Cardiac muscle cell (in vitro differentiated cells and primary cell): ENCODE measurements around the gene SLC35F3. TPM values are rescaled to one million over a fixed set of nuclear protein-coding genes. Genes with fewer than 3 reads are reported as not detected.

Experiments
- DNase-seq, 2 donors: peaks; one replicate each; pipeline versions ENCODE4 v3.0.0 to v3.0.0-alpha.2; 2010 to 2017; ENCODE audit warnings: low read depth in 1 of 2, low spot score in 1 of 2
- H3K27ac ChIP-seq: fragments of 200-600 bp; sonication (generic); 2 replicates; pipeline ENCODE4 v1.5.1; 2016
- H3K27me3 ChIP-seq: fragments of 200-600 bp; sonication (generic); 2 replicates; pipeline ENCODE4 v1.6.0; 2016; ENCODE audit warnings: control low read depth
- H3K36me3 ChIP-seq: fragments of 200-600 bp; sonication (generic); 2 replicates; pipeline ENCODE4 v1.5.1; 2016; ENCODE audit warnings: control low read depth
- H3K4me1 ChIP-seq: fragments of 200-600 bp; sonication (generic); 2 replicates; pipeline ENCODE4 v1.8.1; 2017; ENCODE audit warnings: low read depth, mild to moderate bottlenecking, mixed run types
- H3K4me3 ChIP-seq: fragments of 200-600 bp; sonication (generic); 2 replicates; pipeline ENCODE4 v1.5.1; 2016; ENCODE audit warnings: mild to moderate bottlenecking
- H3K9me3 ChIP-seq: fragments of 200-600 bp; sonication (generic); 2 replicates; pipeline ENCODE4 v1.5.1; 2017; ENCODE audit warnings: low read depth, mild to moderate bottlenecking, control low read depth
- CTCF ChIP-seq: IDR thresholded peaks from 2 replicates; pipeline ENCODE4 v1.5.1; 2012; ENCODE audit warnings: low read depth, mild to moderate bottlenecking, low read length
- polyA plus RNA-seq: library from polyadenylated mRNA; unstranded; fragments of >200 nt; fragmentation: Nextera tagmentation; extraction: Ambion mirVana; gene quantifications from 2 replicates; pipeline ENCODE4 v1.2.1, GENCODE V29; 2016
- total RNA-seq: library from RNA; depleted of rRNA; stranded (reverse); fragments of >200 nt; gene quantifications from 2 replicates; pipeline ENCODE4 v1.2.3, GENCODE V29; 2016

SLC35F3 gene
- total and polyA plus RNA-seq, 2 experiments from 2014 or later: 0.98 to 2.0 TPM

GRCh38 chr1:234325878-234326496, 421.5 kb downstream of the SLC35F3 start:
- H3K9me3 ChIP-seq: no peaks in the 10 kb centered on the region
- H3K27ac ChIP-seq: no peak overlapping the region
- no peak overlapping the region for H3K4me3 ChIP-seq
- H3K4me1 ChIP-seq: no peaks in the 10 kb centered on the region
- DNase-seq: no peak
- H3K36me3 ChIP-seq: no peaks in the 10 kb centered on the region
- no peak for TF ChIP-seq CTCF
- peaks cover 30% of the 10 kb centered on the region for H3K27me3 ChIP-seq

GRCh38 chr1:234326497-234327366, 422.3 kb downstream of the SLC35F3 start:
- Histone ChIP-seq H3K4me1 (no peaks in the 10 kb centered on the region), H3K4me3 (no peak overlapping the region), H3K27ac (no peak overlapping the region), H3K9me3 (no peaks in the 10 kb centered on the region), H3K27me3 (peaks cover 30% of the 10 kb centered on the region), H3K36me3 (no peaks in the 10 kb centered on the region)
- TF ChIP-seq CTCF: peak; percentile 79
- DNase-seq: peak; percentile 71 to 75

GRCh38 chr1:234327577-234328164, 423.2 kb downstream of the SLC35F3 start:
- H3K27me3 ChIP-seq: peaks cover 30% of the 10 kb centered on the region
- no peaks in the 10 kb centered on the region for H3K4me1 ChIP-seq
- H3K27ac ChIP-seq: no peak overlapping the region
- H3K4me3 ChIP-seq: no peak overlapping the region
- peak in 1 of 2 donors; percentile 6 for DNase-seq
- no peaks in the 10 kb centered on the region for H3K9me3 ChIP-seq
- TF ChIP-seq CTCF: no peak
- no peaks in the 10 kb centered on the region for H3K36me3 ChIP-seq

- no peaks in the 10 kb centered on the region for H3K4me1 ChIP-seq
- no peak overlapping the region for H3K4me3 ChIP-seq
- TF ChIP-seq CTCF: no peak
- peaks cover 7% of the 10 kb centered on the region for H3K27me3 ChIP-seq
- no peaks in the 10 kb centered on the region for H3K9me3 ChIP-seq
- peak in 1 of 2 donors; percentile 17 for DNase-seq
- H3K36me3 ChIP-seq: no peaks in the 10 kb centered on the region
- no peak overlapping the region for H3K27ac ChIP-seq
Measured at GRCh38 chr1:234330843-234331215, 426.4 kb downstream of the SLC35F3 start.

GRCh38 chr1:234331507-234331906, 427.0 kb downstream of the SLC35F3 start:
- TF ChIP-seq CTCF: no peak

More at GRCh38 chr1:234331507-234331906, 427.0 kb downstream of the SLC35F3 start:
- peak in 1 of 2 donors; percentile 74 for DNase-seq
- H3K27me3 ChIP-seq: peaks cover under 1% of the 10 kb centered on the region
- H3K36me3 ChIP-seq: no peaks in the 10 kb centered on the region
- no peaks in the 10 kb centered on the region for H3K9me3 ChIP-seq
- H3K4me1 ChIP-seq: no peaks in the 10 kb centered on the region
- H3K27ac ChIP-seq: no peak overlapping the region
- no peak overlapping the region for H3K4me3 ChIP-seq
